Sciatic nerve (tissue), 2 donors: ENCODE results near the gene TMEM120B. TPM values are rescaled to one million over a fixed set of nuclear protein-coding genes. Genes with fewer than 3 reads are reported as not detected.

Source experiments
- ATAC-seq: fragments of 200-7000 bp; cut with Tn5 transposase; one replicate; pipeline ENCODE4 v1.9.1; 2020; ENCODE audit warnings: mild to moderate bottlenecking, moderate library complexity
- DNase-seq: peaks from one replicate; pipeline ENCODE4 v3.0.0-alpha.2; 2020; ENCODE audit warnings: low spot score
- intact Hi-C: fragments of 100-400 bp; cut with DNase I; formaldehyde crosslinking; loops from one replicate; pipeline ENCODE4 v1.14.2; 2022
- total RNA-seq: library from RNA; stranded (reverse); fragmentation: NEBNext Ultra II Directional; extraction: Animal tissue kit (Norgen Biotek cat#: 25700); gene quantifications from one replicate; pipeline ENCODE4 v1.2.1, GENCODE V29; 2021
- donor health status: DM: no; HTN: no; CAD: no.
- donor health status: DM: no; HTN: no; CAD: no.

TMEM120B gene
- total RNA-seq, 1 donor from 2014 or later = 20.6 TPM

DNA sequence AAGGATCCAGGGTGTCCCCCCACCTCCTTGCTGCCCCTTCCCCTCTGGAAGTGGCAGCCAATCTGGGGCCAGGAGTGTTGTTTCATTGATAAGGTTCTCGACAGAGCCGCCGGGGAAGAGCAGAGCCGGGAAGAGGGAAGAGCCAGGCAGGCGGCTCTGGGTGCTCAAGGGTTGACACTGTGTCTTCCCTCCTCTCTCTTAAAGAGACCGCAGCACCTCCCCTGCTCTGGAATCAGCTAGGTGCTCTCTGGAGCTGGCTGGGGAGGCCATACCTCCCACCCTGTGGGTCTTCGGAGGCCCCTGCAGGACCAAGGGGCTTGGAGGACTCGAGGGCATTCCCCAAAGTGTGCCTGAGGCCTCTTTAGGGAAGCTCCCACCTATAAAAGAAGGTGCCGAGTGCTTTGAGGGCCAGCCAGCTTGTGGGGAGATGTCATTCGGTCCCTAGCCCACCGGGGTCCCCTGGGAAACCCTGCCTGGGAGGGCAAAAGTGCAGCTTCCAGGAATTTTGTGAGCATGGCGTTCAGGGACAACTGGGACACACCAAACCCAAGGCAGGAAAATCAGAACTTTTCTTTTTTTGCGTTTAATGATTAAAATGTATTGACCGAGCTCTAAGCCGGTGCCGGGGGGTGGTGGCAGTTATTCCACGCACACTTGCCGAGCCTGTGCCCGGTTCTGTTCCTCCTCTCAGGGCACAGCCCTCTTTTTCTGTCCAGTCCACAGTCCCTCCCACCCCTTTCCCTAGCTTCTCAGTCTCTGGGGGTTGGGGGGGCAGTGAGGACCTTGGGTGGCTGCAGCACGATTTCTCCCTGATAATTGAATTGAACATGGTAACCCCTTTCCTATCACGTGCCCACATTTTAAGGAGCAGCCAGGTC lies 94.2 kb downstream of the TMEM120B start:
- DNase-seq (no peak), ATAC-seq (peak; percentile 14)
- intact Hi-C loops = no loop called here

GRCh38 chr12:121807642-121808347 lies 95.2 kb downstream of the TMEM120B start:
- intact Hi-C loops = no loop called here
- ATAC-seq = no peak

GRCh38 chr12:121808623-121809022 lies 96.1 kb downstream of the TMEM120B start:
- DNase-seq (no peak), ATAC-seq (no peak)
- intact Hi-C loops = no loop called here

More at GRCh38 chr12:121807642-121808347, 95.2 kb downstream of the TMEM120B start:
- no peak for DNase-seq

DNA sequence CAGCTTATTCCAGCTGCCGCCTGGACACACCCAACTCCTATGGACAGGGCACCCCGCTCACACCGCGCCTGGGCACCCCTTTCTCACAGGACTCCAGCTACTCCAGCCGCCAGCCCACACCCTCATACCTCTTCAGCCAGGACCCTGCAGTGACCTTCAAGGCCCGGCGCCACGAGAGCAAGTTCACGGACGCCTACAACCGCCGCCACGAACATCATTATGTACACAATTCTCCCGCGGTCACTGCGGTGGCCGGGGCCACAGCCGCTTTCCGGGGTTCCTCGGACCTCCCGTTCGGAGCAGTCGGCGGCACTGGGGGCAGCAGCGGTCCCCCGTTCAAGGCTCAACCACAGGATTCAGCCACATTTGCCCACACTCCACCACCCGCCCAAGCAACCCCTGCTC lies 97.2 kb downstream of the TMEM120B start:
- ATAC-seq (no peak), DNase-seq (peak; percentile 57)
- intact Hi-C loops = loop anchor here (2.0 kb wide), 1 partner anchor 13 kb away; no protein-coding TSS in a partner anchor

DNA sequence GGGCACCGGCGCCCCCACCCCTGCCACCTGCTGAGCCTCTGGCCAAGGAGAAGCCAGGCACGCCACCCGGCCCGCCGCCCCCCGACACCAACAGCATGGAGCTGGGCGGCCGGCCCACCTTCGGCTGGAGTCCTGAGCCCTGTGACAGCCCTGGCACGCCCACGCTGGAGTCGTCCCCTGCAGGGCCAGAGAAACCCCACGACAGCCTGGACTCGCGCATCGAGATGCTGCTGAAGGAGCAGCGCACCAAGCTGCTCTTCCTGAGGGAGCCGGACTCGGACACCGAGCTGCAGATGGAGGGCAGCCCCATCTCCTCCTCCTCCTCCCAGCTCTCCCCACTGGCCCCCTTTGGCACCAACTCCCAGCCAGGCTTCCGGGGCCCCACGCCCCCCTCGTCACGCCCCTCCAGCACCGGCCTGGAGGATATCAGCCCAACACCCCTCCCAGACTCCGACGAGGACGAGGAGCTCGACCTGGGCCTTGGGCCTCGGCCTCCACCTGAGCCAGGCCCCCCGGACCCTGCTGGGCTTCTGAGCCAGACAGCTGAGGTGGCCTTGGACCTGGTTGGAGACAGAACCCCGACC lies 97.8 kb downstream of the TMEM120B start:
- intact Hi-C loops = loop anchor here (2.0 kb wide), 1 partner anchor 14 kb away; no protein-coding TSS in a partner anchor
- DNase-seq = peak; percentile 60
- no peak for ATAC-seq

- ATAC-seq (no peak), DNase-seq (no peak)
- intact Hi-C loops = loop anchor here (2.0 kb wide), 1 partner anchor 14 kb away; no protein-coding TSS in a partner anchor
Measured at GRCh38 chr12:121810833-121811433, 98.4 kb downstream of the TMEM120B start.

DNA sequence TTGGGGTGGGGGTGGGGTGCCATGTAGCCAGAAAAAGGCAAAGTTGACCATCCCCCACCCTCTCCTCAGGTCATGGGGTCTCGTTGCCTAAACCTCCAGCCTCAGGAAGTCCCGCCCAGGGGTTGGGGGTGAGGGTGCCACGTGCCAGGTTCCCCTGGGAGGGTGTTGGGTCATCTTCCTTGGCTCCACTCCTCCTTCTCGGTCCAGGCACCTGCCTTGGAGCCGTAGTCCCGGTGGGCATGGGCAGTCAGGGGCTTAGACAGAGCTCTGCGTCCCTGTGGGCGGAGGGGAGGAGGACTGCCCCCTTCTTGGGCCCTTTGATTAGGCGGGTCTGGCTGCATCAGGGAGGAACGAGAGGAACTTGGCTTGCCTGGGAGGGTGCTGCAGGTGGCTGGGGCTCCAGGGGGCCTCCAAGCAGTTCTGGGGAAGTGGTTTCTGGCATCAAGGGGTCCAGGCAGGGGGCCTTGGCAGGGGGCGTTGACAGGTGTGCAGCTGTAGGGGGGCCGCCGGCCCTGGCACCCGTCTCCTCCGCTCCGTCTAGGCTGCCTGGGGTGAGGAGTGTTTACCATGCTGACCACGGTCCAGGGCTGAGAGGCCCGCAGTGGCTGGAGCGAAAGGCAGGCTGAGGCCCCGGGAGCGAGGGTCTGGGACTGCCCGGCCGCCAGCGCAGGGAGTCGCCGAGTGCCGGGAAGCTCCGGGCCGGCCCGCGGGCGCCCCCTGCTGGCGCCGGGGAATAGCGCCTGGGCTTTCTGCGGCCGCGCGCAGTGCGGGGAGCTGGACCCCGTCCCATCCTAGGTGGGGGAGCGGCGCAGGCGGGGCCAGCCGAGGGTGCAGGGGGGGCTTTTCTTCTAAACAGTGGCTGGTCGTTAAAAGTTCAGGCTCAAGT lies 99.1 kb downstream of the TMEM120B start:
- DNase-seq (peak; percentile 83), ATAC-seq (peak; percentile 85)
- intact Hi-C loops = loop anchor here (2.0 kb wide), 1 partner anchor 15 kb away; no protein-coding TSS in a partner anchor

DNA sequence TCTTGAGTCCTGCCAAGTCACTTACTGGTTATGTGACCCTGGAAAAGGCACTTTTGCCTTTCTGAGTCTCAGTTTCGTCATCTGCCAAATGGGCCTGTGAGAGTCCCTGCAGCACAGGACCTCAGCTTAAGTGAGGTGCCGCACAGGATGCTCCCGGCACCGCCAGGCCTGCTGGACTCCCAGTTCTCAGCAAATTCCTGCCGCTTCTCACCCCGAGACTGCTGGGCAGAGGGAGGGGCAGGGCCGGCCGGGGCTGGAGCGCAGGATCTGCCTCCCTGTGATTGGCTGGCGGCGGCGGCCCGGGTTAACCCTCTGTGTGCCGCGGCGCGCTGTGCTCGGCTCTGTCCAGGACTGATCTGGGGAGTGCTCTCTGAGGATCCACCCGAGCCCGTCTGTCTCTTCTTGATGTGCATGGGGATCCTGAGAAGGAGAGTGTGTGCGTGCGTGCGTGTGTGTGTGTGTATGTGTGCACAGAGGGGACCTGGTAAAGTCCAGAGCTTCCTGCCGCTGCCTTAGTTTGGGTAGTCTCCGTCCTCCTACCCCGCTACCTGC lies 99.8 kb downstream of the TMEM120B start:
- ATAC-seq (peak; percentile 82), DNase-seq (peak; percentile 84)
- intact Hi-C loops = no loop called here

- no peak for ATAC-seq
- intact Hi-C loops = no loop called here
- DNase-seq = no peak
Measured at GRCh38 chr12:121812921-121813896, 100.7 kb downstream of the TMEM120B start.

- DNase-seq (no peak), ATAC-seq (no peak)
- intact Hi-C loops = no loop called here
Measured at GRCh38 chr12:121813951-121814350, 101.4 kb downstream of the TMEM120B start.

DNA sequence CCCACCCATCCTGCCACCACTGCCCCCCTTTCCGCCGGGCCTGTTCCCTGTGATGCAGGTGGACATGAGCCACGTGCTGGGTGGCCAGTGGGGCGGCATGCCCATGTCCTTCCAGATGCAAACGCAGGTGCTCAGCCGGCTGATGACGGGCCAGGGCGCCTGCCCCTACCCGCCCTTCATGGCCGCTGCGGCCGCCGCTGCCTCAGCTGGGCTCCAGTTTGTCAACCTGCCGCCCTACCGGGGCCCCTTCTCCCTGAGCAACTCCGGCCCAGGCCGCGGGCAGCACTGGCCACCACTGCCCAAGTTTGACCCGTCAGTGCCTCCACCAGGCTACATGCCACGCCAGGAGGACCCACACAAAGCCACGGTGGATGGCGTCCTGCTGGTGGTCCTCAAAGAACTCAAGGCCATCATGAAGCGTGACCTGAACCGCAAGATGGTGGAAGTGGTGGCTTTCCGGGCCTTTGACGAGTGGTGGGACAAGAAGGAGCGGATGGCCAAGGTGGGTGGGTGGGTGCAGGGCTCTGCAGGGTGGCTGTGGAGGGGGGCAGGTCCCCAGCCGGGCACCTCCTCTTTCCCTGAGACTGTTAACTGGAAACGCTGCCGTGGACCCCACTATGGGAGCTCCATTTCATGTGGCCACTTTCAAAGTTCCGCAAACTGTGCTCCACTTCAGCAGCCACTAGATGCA lies 102.0 kb downstream of the TMEM120B start:
- ATAC-seq (no peak), DNase-seq (no peak)
- intact Hi-C loops = no loop called here

DNA sequence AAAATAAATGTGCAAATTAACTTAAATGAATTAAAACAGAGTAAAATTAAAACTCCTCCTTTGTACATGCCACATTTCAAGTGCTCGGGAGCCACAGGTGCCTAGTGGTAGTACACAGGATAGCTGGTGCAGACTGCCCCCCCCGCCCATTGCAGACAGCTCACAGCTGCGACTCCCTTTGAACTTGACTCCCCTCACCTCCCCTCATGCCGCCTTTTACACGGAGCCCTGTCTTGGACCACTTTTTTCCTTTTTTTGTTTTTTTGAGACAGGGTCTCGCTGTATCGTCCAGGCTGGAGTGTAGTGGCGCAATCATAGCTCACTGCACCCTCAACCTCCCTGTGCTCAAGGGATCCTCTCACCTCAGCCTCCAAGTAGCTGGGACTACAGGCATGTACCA lies 102.7 kb downstream of the TMEM120B start:
- DNase-seq (no peak), ATAC-seq (no peak)
- intact Hi-C loops = no loop called here

- ATAC-seq (no peak), DNase-seq (no peak)
- intact Hi-C loops = no loop called here
Measured at GRCh38 chr12:121816925-121817647, 104.5 kb downstream of the TMEM120B start.

GRCh38 chr12:121817648-121818043 lies 105.1 kb downstream of the TMEM120B start:
- DNase-seq = no peak
- intact Hi-C loops = no loop called here
- ATAC-seq = no peak

DNA sequence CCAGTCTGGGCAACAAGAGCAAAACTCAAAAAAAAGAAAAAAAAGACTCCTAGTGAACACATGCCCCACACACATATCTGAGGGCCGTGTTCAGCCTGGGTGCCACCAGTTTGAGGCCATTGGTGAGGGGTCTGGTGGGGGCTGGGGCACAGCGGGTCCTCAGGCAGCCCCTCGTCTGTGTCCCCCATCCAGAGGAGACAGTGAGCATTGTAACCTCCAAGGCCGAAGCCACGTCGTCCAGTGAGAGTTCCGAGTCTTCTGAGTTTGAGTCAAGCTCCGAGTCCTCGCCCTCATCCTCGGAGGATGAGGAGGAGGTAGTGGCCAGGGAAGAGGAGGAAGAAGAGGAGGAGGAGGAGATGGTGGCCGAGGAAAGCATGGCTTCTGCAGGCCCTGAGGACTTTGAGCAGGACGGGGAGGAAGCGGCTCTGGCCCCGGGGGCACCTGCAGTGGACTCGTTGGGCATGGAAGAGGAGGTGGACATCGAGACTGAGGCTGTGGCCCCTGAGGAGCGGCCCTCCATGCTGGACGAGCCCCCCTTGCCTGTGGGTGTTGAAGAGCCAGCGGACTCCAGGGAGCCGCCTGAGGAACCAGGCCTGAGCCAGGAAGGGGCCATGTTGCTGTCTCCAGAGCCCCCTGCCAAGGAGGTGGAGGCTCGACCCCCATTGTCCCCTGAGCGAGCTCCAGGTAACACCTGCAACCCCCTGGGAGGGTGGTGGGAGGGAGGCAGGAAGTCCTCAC lies 106.8 kb downstream of the TMEM120B start:
- DNase-seq (no peak), ATAC-seq (no peak)
- intact Hi-C loops = no loop called here
